Transverse colon (tissue), 4 donors: ENCODE data around the gene OR2L5. TPM values are rescaled to one million over a fixed set of nuclear protein-coding genes. Genes with fewer than 3 reads are reported as not detected.

ENCODE experiments used
- DNase-seq: peaks from one replicate; pipeline ENCODE4 v3.0.0-alpha.2; 2019
- H3K27ac ChIP-seq, 4 donors: fragments of 200-600 bp; sonication (generic); 2 replicates each; pipeline ENCODE4 v1.5.1; 2016 to 2018; ENCODE audit warnings: inconsistent platforms in 4 of 4
- H3K27me3 ChIP-seq: fragments of 200-600 bp; sonication (generic); 2 replicates; pipeline ENCODE4 v1.5.1; 2017; ENCODE audit warnings: inconsistent platforms
- H3K36me3 ChIP-seq, 4 donors: fragments of 200-600 bp; sonication (generic); 2 replicates each; pipeline ENCODE4 v1.5.1; 2017 to 2019; ENCODE audit warnings: inconsistent platforms in 4 of 4
- H3K4me1 ChIP-seq, 4 donors: fragments of 200-600 bp; sonication (generic); 2 replicates each; pipeline ENCODE4 v1.5.1; 2017 to 2020; ENCODE audit warnings: inconsistent platforms in 4 of 4
- H3K4me3 ChIP-seq, 4 donors: fragments of 200-600 bp; sonication (generic); 1 replicate in 1 of 4; 2 replicates in 3 of 4; pipeline versions ENCODE4 v1.5.1 to v1.6.1; 2017 to 2019; ENCODE audit warnings: inconsistent platforms in 4 of 4
- H3K9me3 ChIP-seq, 2 donors: fragments of 200-600 bp; sonication (generic); 2 replicates each; pipeline ENCODE4 v1.5.1; 2017 to 2019; ENCODE audit warnings: inconsistent platforms in 2 of 2
- EP300 ChIP-seq: sonication (generic); formaldehyde crosslinking; IDR thresholded peaks from one replicate; pipeline ENCODE4 v1.6.1; 2017; ENCODE audit warnings: antibody characterized with exemption, low read depth
- POLR2A ChIP-seq: fragments of 450-650 bp; IDR thresholded peaks from one replicate; pipeline ENCODE4 v1.6.1; 2016; ENCODE audit warnings: antibody characterized with exemption, mild to moderate bottlenecking, moderate library complexity
- POLR2AphosphoS5 ChIP-seq, 3 donors: sonication (generic); formaldehyde crosslinking; IDR thresholded peaks; one replicate each; pipeline ENCODE4 v1.6.1; 2016; ENCODE audit warnings: antibody characterized with exemption in 3 of 3
- WGBS, 2 donors: methylation state at CpG; one replicate each; pipeline ENCODE4 v1.1.5; 2018; ENCODE audit warnings: low coverage in 1 of 2; 5-methylcytosine and 5-hydroxymethylcytosine counted together
- in situ Hi-C, 4 donors: fragments of 200-750 bp; cut with MboI; loops; one replicate each; pipeline versions ENCODE4 v1.15.0 to v1.15.1; 2017; ENCODE audit warnings: low sequenced_read_pairs in 3 of 4, low pct_ligation_motif_present in 1 of 4, low pct_unique_long_range_greater_than_20kb in 1 of 4
- intact Hi-C: fragments of 100-400 bp; cut with DNase I; formaldehyde crosslinking; loops from one replicate; pipeline ENCODE4 v1.15.1; 2023; ENCODE audit warnings: low total_unique reads
- total RNA-seq, 4 donors: library from RNA; depleted of rRNA; stranded (reverse); fragments of >200 nt; gene quantifications; one replicate each; pipeline ENCODE4 v1.1.0, GENCODE V29; 2016
- TF ChIP-seq, protein P1 (sequence below), 5 experiments: fragments of 200-600 bp in 3 of 5; fragments of 450-650 bp in 2 of 5; sonication (generic) in 3 of 5; IDR thresholded peaks; 1 replicate in 2 of 5; 2 replicates in 3 of 5; pipeline ENCODE4 v1.5.1; 2016 to 2017; ENCODE audit warnings: antibody characterized with exemption in 5 of 5, inconsistent platforms in 3 of 5, mild to moderate bottlenecking in 2 of 5, moderate library complexity in 1 of 5

The OR2L5 gene
- total RNA-seq, 4 donors from 2014 or later, result 0.32 TPM; not detected in 3

DNA sequence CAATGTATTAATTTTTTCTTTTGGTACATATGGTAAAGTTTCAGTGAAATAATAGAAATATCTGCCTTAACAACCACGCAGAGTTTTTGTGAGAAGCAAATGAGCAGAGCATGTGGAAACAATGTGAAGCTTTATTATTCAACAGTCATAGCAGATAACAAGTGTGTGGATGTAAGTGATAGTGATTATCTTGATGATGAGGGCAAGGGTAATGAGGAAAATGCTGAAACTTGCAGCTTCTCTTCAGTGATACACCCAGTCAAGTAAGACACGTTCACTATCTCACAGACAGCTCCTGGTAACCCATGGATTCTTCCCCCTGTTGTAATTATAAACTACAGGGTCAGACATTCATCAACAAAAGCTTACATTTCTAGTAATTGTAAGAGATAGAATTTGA is 14.6 kb upstream of the OR2L5 start:
- in situ Hi-C loops (no loop called here), intact Hi-C loops (no loop called here)
- WGBS, 2 donors, result 46 to 48% methylated on average over 2 of the region's 2 CpGs

GRCh38 chr1:248000169-248000568 is 13.3 kb upstream of the OR2L5 start:
- intact Hi-C loops, result no loop called here
- no peaks in the 10 kb centered on the region for H3K27me3 ChIP-seq
- TF ChIP-seq POLR2AphosphoS5 (IDR thresholded peaks at IDR 0.05), result no peak
- TF ChIP-seq POLR2A, result no peak
- no peak for TF ChIP-seq EP300
- TF ChIP-seq, protein P1, sequence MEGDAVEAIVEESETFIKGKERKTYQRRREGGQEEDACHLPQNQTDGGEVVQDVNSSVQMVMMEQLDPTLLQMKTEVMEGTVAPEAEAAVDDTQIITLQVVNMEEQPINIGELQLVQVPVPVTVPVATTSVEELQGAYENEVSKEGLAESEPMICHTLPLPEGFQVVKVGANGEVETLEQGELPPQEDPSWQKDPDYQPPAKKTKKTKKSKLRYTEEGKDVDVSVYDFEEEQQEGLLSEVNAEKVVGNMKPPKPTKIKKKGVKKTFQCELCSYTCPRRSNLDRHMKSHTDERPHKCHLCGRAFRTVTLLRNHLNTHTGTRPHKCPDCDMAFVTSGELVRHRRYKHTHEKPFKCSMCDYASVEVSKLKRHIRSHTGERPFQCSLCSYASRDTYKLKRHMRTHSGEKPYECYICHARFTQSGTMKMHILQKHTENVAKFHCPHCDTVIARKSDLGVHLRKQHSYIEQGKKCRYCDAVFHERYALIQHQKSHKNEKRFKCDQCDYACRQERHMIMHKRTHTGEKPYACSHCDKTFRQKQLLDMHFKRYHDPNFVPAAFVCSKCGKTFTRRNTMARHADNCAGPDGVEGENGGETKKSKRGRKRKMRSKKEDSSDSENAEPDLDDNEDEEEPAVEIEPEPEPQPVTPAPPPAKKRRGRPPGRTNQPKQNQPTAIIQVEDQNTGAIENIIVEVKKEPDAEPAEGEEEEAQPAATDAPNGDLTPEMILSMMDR (IDR thresholded peaks at IDR 0.05), result no peak
- no peak for DNase-seq
- no peaks in the 10 kb centered on the region for H3K36me3 ChIP-seq
- H3K9me3 ChIP-seq, result peaks cover 0 to 5% of the 10 kb centered on the region in 2 donors
- H3K4me1 ChIP-seq, result no peaks in the 10 kb centered on the region
- in situ Hi-C loops, result no loop called here
- WGBS, 2 donors, result 80 to 100% methylated on average over 1 of the region's 1 CpG
- H3K27ac ChIP-seq, result no peak overlapping the region
- H3K4me3 ChIP-seq, result no peak overlapping the region

More for the DNA sequence above, 14.6 kb upstream of the OR2L5 start:
- Histone ChIP-seq H3K36me3 (no peaks in the 10 kb centered on the region), H3K9me3 (peaks cover 0 to 5% of the 10 kb centered on the region in 2 donors), H3K4me3 (no peak overlapping the region), H3K4me1 (no peaks in the 10 kb centered on the region), H3K27me3 (no peaks in the 10 kb centered on the region), H3K27ac (no peak overlapping the region)
- TF ChIP-seq POLR2AphosphoS5 (IDR thresholded peaks at IDR 0.05), result no peak
- TF ChIP-seq, protein P1 (IDR thresholded peaks at IDR 0.05), result no peak
- TF ChIP-seq POLR2A, result no peak
- TF ChIP-seq EP300, result no peak
- no peak for DNase-seq

DNA sequence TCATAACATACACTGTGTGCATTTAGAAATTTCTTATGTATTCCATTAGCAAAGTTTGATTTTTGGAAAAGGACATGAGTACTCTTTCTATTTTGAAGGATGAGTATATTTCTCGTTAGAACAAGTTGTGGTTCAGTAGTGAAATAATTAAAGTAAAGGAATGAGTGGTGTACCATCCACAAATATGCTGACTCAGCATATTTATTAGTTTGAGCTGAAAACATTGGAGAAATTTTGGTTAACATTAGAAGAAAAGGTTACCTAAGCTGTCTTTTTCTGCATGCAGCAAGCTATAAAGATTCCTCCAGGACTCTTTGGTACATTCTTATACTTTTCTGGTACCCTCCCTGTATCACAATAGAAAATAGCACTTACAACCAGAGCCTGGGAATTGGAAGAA is 5.7 kb upstream of the OR2L5 start:
- H3K27me3 ChIP-seq, result no peaks in the 10 kb centered on the region
- no peak overlapping the region for H3K27ac ChIP-seq
- intact Hi-C loops, result no loop called here
- no peaks in the 10 kb centered on the region for H3K4me1 ChIP-seq
- TF ChIP-seq POLR2AphosphoS5 (IDR thresholded peaks at IDR 0.05) (no peak), POLR2A (no peak), EP300 (no peak)
- TF ChIP-seq, protein P1 (IDR thresholded peaks at IDR 0.05), result no peak
- no peaks in the 10 kb centered on the region for H3K36me3 ChIP-seq
- no peak for DNase-seq
- 33 to 48% methylated on average over 1 of the region's 1 CpG for WGBS, 2 donors
- H3K4me3 ChIP-seq, result no peak overlapping the region
- H3K9me3 ChIP-seq, result peaks cover 12 to 20% of the 10 kb centered on the region in 2 donors
- in situ Hi-C loops, result no loop called here

DNA sequence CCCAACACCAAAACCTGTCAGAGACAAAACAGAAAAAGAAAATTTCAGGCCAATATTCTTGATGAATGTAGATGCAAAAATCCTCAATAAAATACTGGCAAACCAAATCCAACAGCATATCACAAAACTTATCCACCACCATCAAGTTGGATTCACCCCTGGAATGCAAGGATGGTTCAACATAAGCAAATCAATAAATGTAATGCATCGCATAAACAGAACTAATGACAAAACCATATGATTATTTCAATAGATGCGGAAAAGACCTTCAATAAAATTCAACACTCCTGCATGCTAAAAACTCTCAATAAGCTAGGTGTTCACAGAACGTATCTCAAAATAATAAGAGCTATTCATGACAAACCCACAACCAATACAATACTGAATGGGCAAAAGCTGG is 3.8 kb upstream of the OR2L5 start:
- H3K27ac ChIP-seq, result no peak overlapping the region
- WGBS, 2 donors, result 79% methylated on average over 3 of the region's 3 CpGs
- no peaks in the 10 kb centered on the region for H3K4me1 ChIP-seq
- H3K4me3 ChIP-seq, result no peak overlapping the region
- TF ChIP-seq EP300 (no peak), POLR2A (no peak), POLR2AphosphoS5 (IDR thresholded peaks at IDR 0.05) (no peak)
- TF ChIP-seq, protein P1 (IDR thresholded peaks at IDR 0.05), result no peak
- no peaks in the 10 kb centered on the region for H3K27me3 ChIP-seq
- H3K9me3 ChIP-seq, result peaks cover 12 to 20% of the 10 kb centered on the region in 2 donors
- in situ Hi-C loops (no loop called here), intact Hi-C loops (loop anchor here (5.0 kb wide), 1 partner anchor 783 kb away; no protein-coding TSS in a partner anchor)
- no peaks in the 10 kb centered on the region for H3K36me3 ChIP-seq
- DNase-seq, result no peak
